Uterus (tissue), 4 donors: ENCODE data around the gene SDSL. TPM values are rescaled to one million over a fixed set of nuclear protein-coding genes. Genes with fewer than 3 reads are reported as not detected.

Experiments used
- DNase-seq, 2 donors: peaks; one replicate each; pipeline ENCODE4 v3.0.0-alpha.2; 2019 to 2020
- H3K27ac ChIP-seq, 2 donors: fragments of 200-600 bp; sonication (generic); 1 replicate in 1 of 2; 2 replicates in 1 of 2; pipeline ENCODE4 v1.5.1; 2016 to 2018
- H3K27me3 ChIP-seq, 2 donors: fragments of 200-600 bp; sonication (generic); one replicate each; pipeline ENCODE4 v1.5.1; 2018 to 2019; ENCODE audit warnings: control low read depth in 1 of 2
- H3K36me3 ChIP-seq, 2 donors: fragments of 200-600 bp; sonication (generic); one replicate each; pipeline ENCODE4 v1.5.1; 2019; ENCODE audit warnings: control low read depth in 1 of 2
- H3K4me1 ChIP-seq, 2 donors: fragments of 200-600 bp; sonication (generic); one replicate each; pipeline ENCODE4 v1.5.1; 2018 to 2019; ENCODE audit warnings: control low read depth in 1 of 2
- H3K4me3 ChIP-seq, 2 donors: fragments of 200-600 bp; sonication (generic); 1 replicate in 1 of 2; 2 replicates in 1 of 2; pipeline ENCODE4 v1.5.1; 2018 to 2019; ENCODE audit warnings: mild to moderate bottlenecking in 1 of 2
- H3K9me3 ChIP-seq, 2 donors: fragments of 200-600 bp; sonication (generic); one replicate each; pipeline ENCODE4 v1.5.1; 2019; ENCODE audit warnings: control low read depth in 1 of 2
- POLR2A ChIP-seq, 2 donors: fragments of 450-650 bp; IDR thresholded peaks; one replicate each; pipeline ENCODE4 v1.6.1; 2016; ENCODE audit warnings: antibody characterized with exemption in 2 of 2, mild to moderate bottlenecking in 1 of 2, moderate library complexity in 1 of 2
- intact Hi-C: fragments of 100-400 bp; cut with DNase I; formaldehyde crosslinking; loops from one replicate; pipeline ENCODE4 v1.15.1; 2023; ENCODE audit warnings: low total_unique reads
- total RNA-seq, 4 donors: library from RNA; depleted of rRNA in 3 of 4; stranded (reverse); fragments of >200 nt in 3 of 4; gene quantifications; one replicate each; pipeline versions ENCODE4 v1.1.0 to v1.2.4, GENCODE V29; 2014 to 2023
- TF ChIP-seq, protein P1 (sequence below), 4 experiments: fragments of 200-600 bp in 2 of 4; fragments of 450-650 bp in 2 of 4; sonication (generic) in 2 of 4; IDR thresholded peaks; one replicate each; pipeline ENCODE4 v1.5.1; 2016 to 2019; ENCODE audit warnings: antibody characterized with exemption in 4 of 4, mild to moderate bottlenecking in 2 of 4, moderate library complexity in 1 of 4
- donor health status: DM: yes; HTN: yes; CAD: no.

The SDSL gene
- total RNA-seq, 4 donors from 2014 or later: 0.26 to 3.0 (median 0.61) TPM; not detected in 1

DNA sequence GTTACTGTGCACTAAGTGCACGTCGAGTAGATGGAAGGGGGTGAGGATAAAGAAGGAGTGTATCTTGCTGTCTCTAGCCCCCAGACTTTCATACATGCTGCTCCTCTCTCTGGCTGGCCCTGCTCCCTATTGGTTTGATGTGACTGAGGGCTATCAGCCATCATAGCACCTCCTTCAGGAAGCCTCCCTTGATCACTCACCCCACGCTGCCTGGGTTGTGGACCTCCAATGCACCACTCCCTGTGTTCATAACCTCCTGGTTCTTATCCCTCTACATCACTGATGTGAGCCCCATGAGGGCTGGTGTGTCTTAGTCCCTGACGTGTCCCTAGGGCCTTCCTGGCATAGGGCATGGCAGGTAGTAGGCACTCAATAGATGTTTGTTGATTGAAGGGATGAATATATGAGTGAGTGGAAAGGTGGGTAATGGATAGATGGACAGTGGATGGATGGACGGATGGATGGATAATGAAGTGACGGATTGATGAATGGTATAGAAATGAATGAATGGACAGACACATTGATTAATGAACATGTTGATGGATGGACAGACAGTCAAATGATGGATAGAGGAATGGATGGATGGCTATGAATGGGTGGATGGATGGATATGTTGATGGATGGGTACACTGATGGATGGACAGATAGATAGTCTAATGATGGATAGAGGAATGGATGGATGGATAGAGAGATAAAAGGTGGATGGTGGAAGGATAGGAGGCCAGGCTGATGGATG lies 15.0 kb downstream of the SDSL start:
- Histone ChIP-seq H3K36me3 (no peaks in the 10 kb centered on the region), H3K27ac (no peak overlapping the region), H3K4me1 (no peaks in the 10 kb centered on the region), H3K27me3 (no peaks in the 10 kb centered on the region), H3K9me3 (no peaks in the 10 kb centered on the region), H3K4me3 (no peak overlapping the region)
- intact Hi-C loops: no loop called here
- TF ChIP-seq POLR2A (IDR thresholded peaks at IDR 0.05): no peak
- TF ChIP-seq, protein P1, sequence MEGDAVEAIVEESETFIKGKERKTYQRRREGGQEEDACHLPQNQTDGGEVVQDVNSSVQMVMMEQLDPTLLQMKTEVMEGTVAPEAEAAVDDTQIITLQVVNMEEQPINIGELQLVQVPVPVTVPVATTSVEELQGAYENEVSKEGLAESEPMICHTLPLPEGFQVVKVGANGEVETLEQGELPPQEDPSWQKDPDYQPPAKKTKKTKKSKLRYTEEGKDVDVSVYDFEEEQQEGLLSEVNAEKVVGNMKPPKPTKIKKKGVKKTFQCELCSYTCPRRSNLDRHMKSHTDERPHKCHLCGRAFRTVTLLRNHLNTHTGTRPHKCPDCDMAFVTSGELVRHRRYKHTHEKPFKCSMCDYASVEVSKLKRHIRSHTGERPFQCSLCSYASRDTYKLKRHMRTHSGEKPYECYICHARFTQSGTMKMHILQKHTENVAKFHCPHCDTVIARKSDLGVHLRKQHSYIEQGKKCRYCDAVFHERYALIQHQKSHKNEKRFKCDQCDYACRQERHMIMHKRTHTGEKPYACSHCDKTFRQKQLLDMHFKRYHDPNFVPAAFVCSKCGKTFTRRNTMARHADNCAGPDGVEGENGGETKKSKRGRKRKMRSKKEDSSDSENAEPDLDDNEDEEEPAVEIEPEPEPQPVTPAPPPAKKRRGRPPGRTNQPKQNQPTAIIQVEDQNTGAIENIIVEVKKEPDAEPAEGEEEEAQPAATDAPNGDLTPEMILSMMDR (IDR thresholded peaks at IDR 0.05): no peak
- no peak for DNase-seq

DNA sequence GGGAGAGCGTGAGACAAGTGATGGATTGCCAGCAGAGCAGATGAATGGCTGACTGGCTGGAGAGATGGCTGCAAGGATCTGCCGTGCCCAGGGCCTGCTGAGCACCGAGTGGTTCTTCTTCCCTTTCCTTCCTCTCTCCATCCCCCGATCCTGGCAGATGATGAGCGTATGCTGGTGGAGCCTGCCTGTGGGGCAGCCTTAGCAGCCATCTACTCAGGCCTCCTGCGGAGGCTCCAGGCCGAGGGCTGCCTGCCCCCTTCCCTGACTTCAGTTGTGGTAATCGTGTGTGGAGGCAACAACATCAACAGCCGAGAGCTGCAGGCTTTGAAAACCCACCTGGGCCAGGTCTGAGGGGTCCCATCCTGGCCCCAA lies 15.5 kb downstream of the SDSL start:
- no peak for DNase-seq
- intact Hi-C loops: no loop called here
- TF ChIP-seq, protein P1 (IDR thresholded peaks at IDR 0.05): no peak
- TF ChIP-seq POLR2A (IDR thresholded peaks at IDR 0.05): no peak

DNA sequence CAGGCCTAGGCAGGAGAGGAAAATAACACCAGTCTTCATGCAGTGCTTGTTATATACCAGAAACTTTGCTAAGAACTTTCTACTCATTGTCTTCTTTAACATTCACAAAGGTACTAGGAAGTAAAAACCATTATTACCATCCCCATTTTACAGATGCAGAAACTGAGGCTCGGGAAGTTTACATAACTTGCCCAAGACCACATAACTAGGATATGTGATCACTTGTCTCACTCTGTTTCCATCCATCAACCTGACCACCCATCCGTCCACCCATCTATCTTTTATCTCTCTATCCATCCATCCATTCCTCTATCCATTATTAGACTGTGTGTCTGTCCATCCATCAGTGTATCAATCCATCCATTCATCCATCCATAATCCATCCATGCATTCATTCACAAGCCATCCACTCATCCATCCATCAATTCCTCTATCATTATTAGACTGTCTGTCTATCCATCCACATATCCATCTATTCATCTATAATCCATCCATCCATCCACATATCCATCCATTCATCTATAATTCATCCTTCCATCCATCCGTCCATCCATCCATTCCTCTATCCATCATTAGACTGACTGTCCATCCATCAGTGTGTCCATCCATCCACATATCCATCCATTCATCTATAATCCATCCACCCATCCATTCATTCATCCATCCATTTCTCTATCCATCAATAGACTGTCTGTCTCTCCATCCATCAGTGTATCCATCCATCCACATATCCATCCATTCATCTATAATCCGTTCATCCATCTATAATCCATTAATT lies 16.5 kb downstream of the SDSL start:
- intact Hi-C loops: no loop called here
- H3K9me3 ChIP-seq: no peaks in the 10 kb centered on the region
- no peaks in the 10 kb centered on the region for H3K36me3 ChIP-seq
- no peak overlapping the region for H3K27ac ChIP-seq
- H3K4me3 ChIP-seq: no peak overlapping the region
- no peaks in the 10 kb centered on the region for H3K27me3 ChIP-seq
- no peaks in the 10 kb centered on the region for H3K4me1 ChIP-seq
- TF ChIP-seq, protein P1 (IDR thresholded peaks at IDR 0.05): no peak
- TF ChIP-seq POLR2A (IDR thresholded peaks at IDR 0.05): no peak
- no peak for DNase-seq

More for the DNA sequence above, 15.5 kb downstream of the SDSL start:
- Histone ChIP-seq H3K27me3 (no peaks in the 10 kb centered on the region), H3K4me1 (no peaks in the 10 kb centered on the region), H3K9me3 (no peaks in the 10 kb centered on the region), H3K27ac (no peak overlapping the region), H3K4me3 (no peak overlapping the region), H3K36me3 (no peaks in the 10 kb centered on the region)

DNA sequence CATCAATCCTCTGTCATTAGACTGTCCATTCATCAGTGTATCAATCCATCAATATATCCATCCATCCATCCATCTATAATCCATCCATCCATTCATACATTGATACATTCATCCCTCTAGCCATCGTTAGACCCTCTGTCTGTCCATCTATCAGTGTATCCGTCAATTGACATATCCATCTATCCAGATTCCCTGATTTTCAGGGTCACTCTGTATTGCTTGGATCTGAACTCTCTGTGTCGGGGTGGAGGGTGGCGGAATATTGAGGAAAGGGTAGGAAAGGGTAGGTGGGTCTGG lies 17.1 kb downstream of the SDSL start:
- Histone ChIP-seq H3K4me3 (no peak overlapping the region), H3K9me3 (no peaks in the 10 kb centered on the region), H3K27ac (no peak overlapping the region), H3K4me1 (no peaks in the 10 kb centered on the region), H3K36me3 (no peaks in the 10 kb centered on the region), H3K27me3 (no peaks in the 10 kb centered on the region)
- no peak for DNase-seq
- intact Hi-C loops: no loop called here
- TF ChIP-seq, protein P1 (IDR thresholded peaks at IDR 0.05): no peak
- no peak for TF ChIP-seq POLR2A (IDR thresholded peaks at IDR 0.05)

DNA sequence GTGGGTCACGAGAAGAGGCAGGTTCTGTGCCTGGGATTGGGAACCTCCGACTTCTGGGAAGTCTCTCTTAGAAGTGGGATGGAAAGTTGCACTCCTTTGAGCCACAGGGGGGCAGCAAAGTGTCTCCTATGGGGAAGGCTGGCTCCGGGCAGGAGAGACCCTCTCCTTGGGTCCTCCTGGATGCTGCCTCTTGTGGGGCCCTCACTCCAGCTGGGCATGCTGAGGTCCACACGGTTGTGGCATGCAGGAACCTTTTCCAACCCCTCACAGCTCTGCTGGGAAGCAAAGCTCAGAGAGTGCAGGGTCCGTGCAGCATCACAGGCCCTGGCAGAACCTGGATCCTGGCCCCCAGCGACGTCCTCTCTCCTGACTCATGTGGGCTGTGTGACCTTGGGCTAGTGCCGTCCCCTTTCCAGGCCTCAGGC lies 17.4 kb downstream of the SDSL start:
- no peaks in the 10 kb centered on the region for H3K4me1 ChIP-seq
- intact Hi-C loops: no loop called here
- no peak for DNase-seq
- TF ChIP-seq, protein P1 (IDR thresholded peaks at IDR 0.05): peak in 1 of 4 experiments; percentile 25
- no peak for TF ChIP-seq POLR2A (IDR thresholded peaks at IDR 0.05)
- H3K36me3 ChIP-seq: no peaks in the 10 kb centered on the region
- H3K27me3 ChIP-seq: no peaks in the 10 kb centered on the region
- H3K27ac ChIP-seq: no peak overlapping the region
- H3K4me3 ChIP-seq: no peak overlapping the region
- H3K9me3 ChIP-seq: no peaks in the 10 kb centered on the region
